Skin of body (tissue), 2 donors: ENCODE data around the gene ATP2C2. TPM values are rescaled to one million over a fixed set of nuclear protein-coding genes. Genes with fewer than 3 reads are reported as not detected.

Experiments used
- DNase-seq: peaks from one replicate; lab custom pipeline; 2025; lab: John Stamatoyannopoulos, UW
- total RNA-seq: library from RNA; depleted of rRNA; stranded (reverse); fragments of >200 nt; gene quantifications from one replicate; pipeline ENCODE4 v1.2.3, GENCODE V29; 2014

The ATP2C2 gene
- total RNA-seq, 1 donor from 2014 or later, result 25.9 TPM

GRCh38 chr16:84362471-84362941, 5.8 kb upstream of the ATP2C2 start:
- no peak for DNase-seq

DNA sequence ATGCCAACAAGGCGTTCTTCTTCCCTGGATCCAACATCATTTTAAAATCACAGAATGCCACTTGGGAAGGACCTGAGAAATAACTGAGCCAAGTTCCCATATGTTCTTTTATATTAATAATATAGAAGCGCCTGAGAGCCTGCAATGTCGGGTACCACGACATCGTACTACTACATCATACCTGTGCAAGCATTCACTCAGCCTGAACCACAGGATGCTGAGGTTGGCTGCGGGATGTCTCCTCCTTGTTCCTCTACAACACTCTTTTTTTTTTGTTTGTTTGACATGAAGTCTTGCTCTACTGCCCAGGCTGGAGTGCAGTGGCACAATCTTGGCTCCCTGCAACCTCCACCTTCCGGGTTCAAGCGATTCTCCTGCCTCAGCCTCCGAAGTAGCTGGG, 2.1 kb upstream of the ATP2C2 start:
- DNase-seq, result no peak

DNA sequence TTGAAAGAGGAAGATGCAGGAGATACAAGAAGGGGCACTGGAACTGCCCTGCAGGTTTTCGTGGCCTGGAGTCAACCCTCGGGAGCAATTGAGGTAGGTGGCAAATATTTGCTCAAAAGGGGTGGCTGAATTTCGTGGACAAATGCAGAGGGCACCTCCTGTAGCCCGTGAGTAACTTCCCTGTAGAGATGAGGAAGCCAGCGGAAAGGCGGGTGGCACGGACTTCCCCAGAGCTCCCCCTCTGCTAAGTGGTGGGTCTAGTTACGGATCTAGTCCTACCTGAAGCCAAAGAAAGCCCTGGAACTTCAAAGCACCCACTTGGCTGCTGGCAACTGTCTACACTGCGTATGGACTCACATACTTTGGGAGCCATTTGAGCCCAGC, 1.0 kb upstream of the ATP2C2 start:
- DNase-seq, result no peak

GRCh38 chr16:84367750-84368307, 509 bp upstream of the ATP2C2 start:
- no peak for DNase-seq

DNA sequence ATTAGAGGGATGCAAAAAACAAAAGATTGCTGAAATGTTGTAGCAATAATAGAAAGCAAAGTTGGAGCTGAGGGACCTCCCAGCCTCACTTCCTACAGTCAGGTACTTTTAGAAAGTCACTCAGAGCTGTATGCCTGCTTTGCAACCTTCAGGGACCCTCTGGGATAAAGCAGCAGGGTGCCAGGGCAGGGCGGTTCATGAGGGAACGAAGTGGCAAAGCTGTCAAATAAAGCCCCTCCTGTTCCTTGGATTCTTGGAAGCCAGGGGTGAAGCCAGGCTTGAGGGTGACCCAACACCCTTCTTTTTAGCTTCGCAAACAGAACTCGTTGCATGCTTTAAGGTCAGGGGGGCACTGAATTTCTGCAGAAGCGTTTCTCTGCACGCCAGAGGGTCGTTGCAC, 767 bp downstream of the ATP2C2 start:
- no peak for DNase-seq

DNA sequence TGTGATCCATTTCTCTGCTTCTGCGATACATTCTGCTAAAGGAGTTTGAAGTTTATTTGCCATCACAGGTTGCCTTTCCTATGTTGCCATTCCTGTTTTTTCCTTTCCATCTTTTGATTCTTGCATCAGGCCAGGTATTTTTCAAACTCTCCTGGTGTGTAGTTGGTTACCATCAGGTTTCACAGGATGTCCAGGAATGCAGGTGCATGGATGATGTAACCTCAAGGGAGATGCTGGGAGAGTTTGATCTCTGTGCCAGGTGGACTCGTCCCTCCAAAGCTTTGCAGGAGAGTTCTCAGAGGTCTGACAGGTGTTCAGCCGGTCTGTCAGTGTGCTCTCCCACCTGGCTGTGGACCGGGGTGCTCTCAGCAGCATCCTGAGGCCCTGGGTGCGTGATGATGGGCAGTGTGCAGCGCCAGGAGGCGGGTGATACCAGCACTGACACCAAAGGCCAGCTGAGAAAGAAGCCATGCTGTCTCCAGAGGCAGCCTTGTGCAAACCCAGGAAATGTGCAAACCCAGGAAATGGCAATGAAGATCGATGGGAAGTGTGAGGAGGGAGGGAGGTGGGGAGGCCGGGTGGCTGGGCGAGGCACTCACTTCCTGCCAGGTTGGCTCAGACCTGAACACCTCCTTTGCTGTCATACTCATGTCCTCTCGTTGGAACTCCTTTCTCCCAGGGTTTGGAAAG, 1.7 kb downstream of the ATP2C2 start:
- no peak for DNase-seq

GRCh38 chr16:84370723-84371552, 2.6 kb downstream of the ATP2C2 start:
- no peak for DNase-seq

DNA sequence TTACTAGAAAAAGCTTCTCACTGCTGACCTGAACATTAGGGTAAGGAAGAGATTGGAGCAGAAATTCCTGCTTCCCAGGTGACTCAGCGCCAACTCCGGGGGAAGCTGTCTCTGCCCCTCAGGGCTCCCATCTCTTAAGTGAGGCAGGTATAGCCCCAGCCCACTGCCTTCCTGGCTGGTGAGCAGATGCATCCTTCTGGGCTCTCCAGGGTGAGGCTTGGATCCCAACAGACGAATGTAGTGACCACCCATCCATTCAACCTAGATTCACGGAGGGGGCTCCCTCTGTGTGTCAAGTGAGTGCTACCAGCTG, 3.2 kb downstream of the ATP2C2 start:
- no peak for DNase-seq

DNA sequence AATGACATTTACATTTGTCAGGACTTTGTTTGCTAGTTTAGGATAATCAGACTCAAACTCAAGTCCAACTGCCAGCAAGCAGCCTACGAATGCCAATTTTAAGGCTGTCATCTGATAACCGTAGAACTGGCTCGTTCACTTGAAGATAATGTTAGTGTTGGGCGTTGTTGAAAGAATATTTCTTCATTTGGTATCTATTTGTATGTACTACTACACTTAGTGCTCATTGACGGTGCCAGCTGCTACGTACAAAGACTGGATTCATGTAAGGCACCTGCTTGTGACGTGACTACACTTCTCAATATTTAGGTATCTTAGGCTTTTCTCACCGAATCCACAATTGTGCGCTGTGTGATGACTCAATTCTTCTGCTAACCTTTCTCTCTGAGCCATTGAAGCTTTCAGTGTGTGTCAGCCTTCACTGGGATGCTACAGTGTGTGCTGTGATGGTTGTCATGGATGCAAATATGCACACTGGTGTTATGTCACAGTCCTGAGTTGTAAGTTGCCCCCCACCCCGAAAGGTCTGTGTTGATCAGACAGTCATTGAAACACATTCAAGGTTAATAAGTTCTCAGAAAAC, 5.7 kb downstream of the ATP2C2 start:
- no peak for DNase-seq

DNA sequence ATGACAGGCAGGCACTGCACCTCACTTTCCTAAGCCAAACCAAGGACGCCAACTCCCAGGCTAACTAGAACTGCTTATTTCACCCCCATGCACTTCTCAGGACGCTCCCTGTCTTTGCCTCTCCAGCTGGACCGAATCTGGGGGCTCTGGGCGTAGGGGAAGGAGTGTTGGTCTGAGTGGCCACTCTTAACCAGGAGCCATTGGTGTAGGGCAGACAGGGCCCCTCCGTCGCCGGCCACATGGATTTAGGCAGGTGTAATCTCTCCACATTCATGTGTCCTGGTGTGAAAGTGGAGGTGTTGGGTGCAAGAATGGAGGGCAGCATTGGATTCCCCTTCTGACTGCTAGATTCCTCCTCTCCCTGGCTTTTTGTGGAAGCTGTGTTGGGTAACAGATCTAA, 9.8 kb downstream of the ATP2C2 start:
- DNase-seq, result no peak

DNA sequence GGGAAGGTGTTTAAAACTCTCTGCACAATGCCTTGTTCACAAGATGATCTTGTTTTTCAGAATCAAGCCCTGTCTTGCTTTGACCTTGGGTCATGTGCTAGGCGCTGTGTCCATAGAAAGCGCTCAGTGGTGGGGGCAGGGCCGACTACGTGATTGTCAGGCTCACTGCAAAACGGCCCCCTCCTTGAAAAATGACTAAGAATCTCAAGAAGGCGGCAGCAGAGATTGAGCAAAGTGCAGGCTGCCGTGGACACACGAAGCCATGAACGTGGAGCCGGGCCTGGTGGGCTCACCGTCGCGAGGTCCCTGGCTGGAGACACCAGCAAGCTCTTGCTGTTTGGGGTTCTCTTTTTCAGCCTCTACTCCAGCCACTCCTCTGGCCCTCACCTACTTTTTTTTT, 10.2 kb downstream of the ATP2C2 start:
- no peak for DNase-seq

GRCh38 chr16:84379008-84379708, 10.8 kb downstream of the ATP2C2 start:
- DNase-seq, result no peak

DNA sequence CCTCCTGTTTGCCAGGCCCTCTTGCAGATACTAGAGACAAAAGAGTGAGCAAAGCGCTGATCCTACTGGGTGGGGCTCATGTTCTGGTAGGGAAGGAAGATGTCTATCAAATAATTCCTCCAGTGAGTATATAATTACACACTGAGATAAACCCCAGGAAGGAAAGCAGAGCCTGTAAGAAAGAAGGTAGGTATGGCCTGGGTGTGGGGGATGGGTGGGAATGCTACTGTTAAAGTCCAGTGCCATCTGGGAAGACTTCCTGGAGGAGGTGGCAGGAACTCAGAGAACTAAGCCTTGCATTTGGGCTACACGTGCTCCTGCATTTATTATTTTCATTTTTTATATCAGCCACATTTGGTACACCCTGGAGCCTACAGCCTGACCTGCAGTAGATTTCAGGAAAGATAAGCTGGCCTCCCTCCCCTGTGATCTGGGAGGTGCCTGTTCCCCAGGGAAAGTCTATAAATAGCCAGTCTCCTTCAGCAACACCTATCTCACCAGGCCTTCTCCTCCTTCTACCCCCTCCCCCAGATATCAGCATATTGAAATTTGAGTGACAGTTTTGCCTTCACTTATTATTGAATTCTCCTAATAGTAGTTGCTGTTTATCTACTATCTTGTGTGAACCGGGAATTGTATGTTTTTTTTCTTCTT, 11.5 kb downstream of the ATP2C2 start:
- DNase-seq, result no peak

GRCh38 chr16:84380405-84380804, 12.1 kb downstream of the ATP2C2 start:
- no peak for DNase-seq

GRCh38 chr16:84382396-84382795, 14.1 kb downstream of the ATP2C2 start:
- DNase-seq, result no peak

- DNase-seq, result no peak
Observed at GRCh38 chr16:84383106-84383505, 14.8 kb downstream of the ATP2C2 start.

GRCh38 chr16:84386047-84386446, 17.7 kb downstream of the ATP2C2 start:
- no peak for DNase-seq

DNA sequence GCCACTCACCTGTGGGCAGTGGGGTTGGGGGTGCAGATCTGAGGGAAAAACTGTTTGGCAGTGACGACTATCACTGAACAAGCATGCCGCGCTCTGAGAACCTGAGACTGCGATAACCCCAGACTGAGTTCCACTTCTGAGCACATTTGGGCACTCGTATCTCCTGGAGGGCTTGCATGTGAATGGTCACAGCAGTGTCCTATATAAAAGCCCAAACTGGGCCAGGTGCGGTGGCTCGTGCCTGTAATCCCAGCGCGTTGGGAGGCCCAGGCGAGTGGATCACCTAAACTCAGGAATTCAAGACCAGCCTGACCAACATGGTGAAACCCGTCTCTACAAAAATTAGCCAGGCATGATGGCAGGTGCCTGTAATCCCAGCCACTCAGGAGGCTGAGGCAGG, 18.7 kb downstream of the ATP2C2 start:
- DNase-seq, result no peak

DNA sequence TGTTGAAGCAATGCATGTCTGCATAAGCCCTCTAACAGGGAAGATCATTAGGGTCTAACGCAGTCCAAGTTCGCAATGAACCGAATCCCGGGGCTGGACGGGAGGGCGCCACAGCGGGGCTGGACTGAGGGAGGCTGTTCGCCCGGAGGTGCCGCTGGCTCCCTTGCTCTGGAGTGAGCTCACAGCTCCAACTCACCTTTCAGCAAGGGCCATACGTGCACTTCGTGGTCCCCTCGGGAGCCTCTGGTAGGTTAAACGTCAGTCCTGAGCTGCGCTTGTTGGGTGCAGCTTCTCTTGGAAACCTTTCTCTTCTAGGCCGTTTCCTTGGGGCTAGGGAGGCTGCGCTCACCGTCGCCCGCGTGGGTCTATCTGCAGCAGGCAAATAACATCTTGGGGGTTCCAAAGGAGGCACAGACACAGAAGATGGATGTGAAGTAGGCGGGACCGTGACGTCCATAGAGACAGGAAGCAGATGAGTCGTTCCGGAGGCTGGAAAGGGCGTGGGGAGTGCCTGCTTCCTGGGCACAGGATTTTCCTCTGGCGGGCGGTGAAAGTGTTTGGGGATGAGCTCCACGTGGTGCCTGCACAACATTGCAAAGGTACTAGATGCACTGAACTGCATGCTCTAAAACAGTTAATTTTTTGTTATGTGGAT, 21.9 kb downstream of the ATP2C2 start:
- no peak for DNase-seq

- no peak for DNase-seq
Observed at GRCh38 chr16:84391151-84392030, 23.1 kb downstream of the ATP2C2 start.
